Measurements from ENCODE around the gene SOX5.
A peak's percentile ranks its signal among the peaks of the same experiment; 100 is the strongest.

SOX5 gene

GRCh38 chr12:23581913-23582312 is 367.6 kb downstream of the SOX5 start:
- DNase-seq: no peak

- DNase-seq: no peak
Observed at GRCh38 chr12:23579257-23579656, 370.2 kb downstream of the SOX5 start.

- no peak for DNase-seq
Observed at GRCh38 chr12:23576372-23576771, 373.1 kb downstream of the SOX5 start.

- DNase-seq: no peak
Observed at GRCh38 chr12:23569356-23569755, 380.1 kb downstream of the SOX5 start.

- no peak for DNase-seq
Observed at GRCh38 chr12:23566133-23566532, 383.3 kb downstream of the SOX5 start.

GRCh38 chr12:23564451-23565152 is 384.9 kb downstream of the SOX5 start:
- DNase-seq: peak; percentile 92

GRCh38 chr12:23561364-23562345 is 387.8 kb downstream of the SOX5 start:
- DNase-seq: no peak

- DNase-seq: no peak
Observed at GRCh38 chr12:23560611-23561010, 388.9 kb downstream of the SOX5 start.

GRCh38 chr12:23559268-23559753 is 390.2 kb downstream of the SOX5 start:
- DNase-seq: no peak

- DNase-seq: peak; percentile 17
Observed at GRCh38 chr12:23556661-23557060, 392.8 kb downstream of the SOX5 start.

- peak; percentile 37 for DNase-seq
Observed at GRCh38 chr12:23555825-23556207, 393.7 kb downstream of the SOX5 start.

- no peak for DNase-seq
Observed at GRCh38 chr12:23555180-23555824, 394.2 kb downstream of the SOX5 start.

- no peak for DNase-seq
Observed at GRCh38 chr12:23552417-23552816, 397.1 kb downstream of the SOX5 start.

GRCh38 chr12:23550753-23551152 is 398.7 kb downstream of the SOX5 start:
- DNase-seq: no peak

GRCh38 chr12:23548742-23549141 is 400.7 kb downstream of the SOX5 start:
- DNase-seq: no peak

- no peak for DNase-seq
Observed at GRCh38 chr12:23546756-23547155, 402.7 kb downstream of the SOX5 start.

- DNase-seq: no peak
Observed at GRCh38 chr12:23543767-23544166, 405.7 kb downstream of the SOX5 start.

- DNase-seq: no peak
Observed at GRCh38 chr12:23542187-23542586, 407.3 kb downstream of the SOX5 start.

- no peak for DNase-seq
Observed at GRCh38 chr12:23540572-23540971, 408.9 kb downstream of the SOX5 start.

GRCh38 chr12:23536293-23536692 is 413.2 kb downstream of the SOX5 start:
- DNase-seq: no peak

GRCh38 chr12:23535441-23535840 is 414.0 kb downstream of the SOX5 start:
- DNase-seq: no peak

- DNase-seq: no peak
Observed at GRCh38 chr12:23534196-23534595, 415.3 kb downstream of the SOX5 start.

GRCh38 chr12:23533699-23534098 is 415.8 kb downstream of the SOX5 start:
- DNase-seq: no peak
